ENCODE results near the gene APOL6.
"Not testable (repeated sequence)": the region's sequence is repeated elsewhere in the genome, so short reads cannot be mapped to it uniquely, and the experiment has no call there.

Gene APOL6

GRCh38 chr22:35638410-35638809 lies 9.8 kb upstream of the APOL6 start:
- no peak for DNase-seq

- DNase-seq = no peak
Observed at GRCh38 chr22:35641494-35642120, 6.6 kb upstream of the APOL6 start.

GRCh38 chr22:35642305-35642741 lies 5.9 kb upstream of the APOL6 start:
- no peak for DNase-seq

GRCh38 chr22:35643991-35644390 lies 4.3 kb upstream of the APOL6 start:
- no peak for DNase-seq

GRCh38 chr22:35645646-35646045 lies 2.6 kb upstream of the APOL6 start:
- DNase-seq = no peak

- DNase-seq = no peak
Observed at GRCh38 chr22:35649026-35649553, 844 bp downstream of the APOL6 start.

- no peak for DNase-seq
Observed at GRCh38 chr22:35649636-35650250, 1.5 kb downstream of the APOL6 start.

GRCh38 chr22:35651085-35651484 lies 2.8 kb downstream of the APOL6 start:
- no peak for DNase-seq

- DNase-seq = no peak
Observed at GRCh38 chr22:35653824-35654223, 5.6 kb downstream of the APOL6 start.

- DNase-seq = no peak
Observed at GRCh38 chr22:35656284-35656752, 8.1 kb downstream of the APOL6 start.

- DNase-seq = no peak
Observed at GRCh38 chr22:35657571-35658312, 9.5 kb downstream of the APOL6 start.

GRCh38 chr22:35660291-35661127 lies 12.3 kb downstream of the APOL6 start:
- DNase-seq = no peak

GRCh38 chr22:35661464-35661863 lies 13.2 kb downstream of the APOL6 start:
- DNase-seq = no peak

GRCh38 chr22:35662914-35663313 lies 14.7 kb downstream of the APOL6 start:
- no peak for DNase-seq

GRCh38 chr22:35663371-35663770 lies 15.1 kb downstream of the APOL6 start:
- DNase-seq = no peak

- no peak for DNase-seq
Observed at GRCh38 chr22:35664955-35665587, 16.8 kb downstream of the APOL6 start.

GRCh38 chr22:35666699-35667098 lies 18.5 kb downstream of the APOL6 start:
- not testable (repeated sequence) for DNase-seq

GRCh38 chr22:35674335-35674734 lies 26.1 kb downstream of the APOL6 start:
- DNase-seq = no peak

GRCh38 chr22:35676065-35676464 lies 27.8 kb downstream of the APOL6 start:
- not testable (repeated sequence) for DNase-seq

- no peak for DNase-seq
Observed at GRCh38 chr22:35677460-35678187, 29.4 kb downstream of the APOL6 start.

GRCh38 chr22:35678836-35679235 lies 30.6 kb downstream of the APOL6 start:
- DNase-seq = no peak

- DNase-seq = not testable (repeated sequence)
Observed at GRCh38 chr22:35679492-35679891, 31.2 kb downstream of the APOL6 start.

Measured in DMS79 treated with DMSO at 0.1 percent for 48 hours (cell line).